Measurements from ENCODE around the gene URB2.

The URB2 gene

GRCh38 chr1:229650045-229650444 lies 24.0 kb downstream of the URB2 start:
- Histone ChIP-seq H3K9ac (ENCODE audit: low read depth, low read length, poor library complexity, severe bottlenecking) (no peak overlapping the region), H3K36me3 (ENCODE audit: insufficient read depth, low read length) (peaks cover 93% of the 10 kb centered on the region), H3K27me3 (ENCODE audit: insufficient read depth, low read length, poor library complexity, severe bottlenecking) (no peaks in the 10 kb centered on the region), H3K9me3 (ENCODE audit: insufficient read depth, low read depth, low read length) (no peaks in the 10 kb centered on the region), H3K4me2 (ENCODE audit: low read depth, low read length, poor library complexity, severe bottlenecking) (no peak overlapping the region), H3F3A (ENCODE audit: low read depth) (no peaks in the 10 kb centered on the region), H4K20me1 (ENCODE audit: insufficient read depth, low read length, poor library complexity, severe bottlenecking) (no peaks in the 10 kb centered on the region), H2AFZ (ENCODE audit: low read length) (no peak overlapping the region), H3K4me3 (ENCODE audit: low read length, poor library complexity, severe bottlenecking) (no peak overlapping the region), H3K9me2 (replicated peaks; ENCODE audit: low read depth, low read length) (no peaks in the 10 kb centered on the region), H3K4me1 (ENCODE audit: insufficient read depth, low read length, poor library complexity, severe bottlenecking) (no peaks in the 10 kb centered on the region), H3K79me2 (ENCODE audit: insufficient read depth, low read length) (no peaks in the 10 kb centered on the region)
- no peak for TF ChIP-seq EZH2phosphoT487 (IDR thresholded peaks at IDR 0.05; ENCODE audit: borderline replicate concordance)
- no peak for TF ChIP-seq CTCF (conservative IDR thresholded peaks at IDR 0.05; ENCODE audit: low read length)

GRCh38 chr1:229651546-229651945 lies 25.5 kb downstream of the URB2 start:
- H4K20me1 ChIP-seq (ENCODE audit: insufficient read depth, low read length, poor library complexity, severe bottlenecking), result no peaks in the 10 kb centered on the region
- H3K36me3 ChIP-seq (ENCODE audit: insufficient read depth, low read length), result peaks cover 93% of the 10 kb centered on the region
- H3K4me3 ChIP-seq (ENCODE audit: low read length, poor library complexity, severe bottlenecking), result no peak overlapping the region
- H3K79me2 ChIP-seq (ENCODE audit: insufficient read depth, low read length), result no peaks in the 10 kb centered on the region
- H3K9ac ChIP-seq (ENCODE audit: low read depth, low read length, poor library complexity, severe bottlenecking), result no peak overlapping the region
- no peaks in the 10 kb centered on the region for H3K9me2 ChIP-seq (replicated peaks; ENCODE audit: low read depth, low read length)
- no peak overlapping the region for H3K4me2 ChIP-seq (ENCODE audit: low read depth, low read length, poor library complexity, severe bottlenecking)
- TF ChIP-seq CTCF (conservative IDR thresholded peaks at IDR 0.05; ENCODE audit: low read length) (no peak), EZH2phosphoT487 (IDR thresholded peaks at IDR 0.05; ENCODE audit: borderline replicate concordance) (no peak)
- no peaks in the 10 kb centered on the region for H3F3A ChIP-seq (ENCODE audit: low read depth)
- no peaks in the 10 kb centered on the region for H3K4me1 ChIP-seq (ENCODE audit: insufficient read depth, low read length, poor library complexity, severe bottlenecking)
- no peak overlapping the region for H2AFZ ChIP-seq (ENCODE audit: low read length)
- no peaks in the 10 kb centered on the region for H3K9me3 ChIP-seq (ENCODE audit: insufficient read depth, low read depth, low read length)
- H3K27me3 ChIP-seq (ENCODE audit: insufficient read depth, low read length, poor library complexity, severe bottlenecking), result no peaks in the 10 kb centered on the region

GRCh38 chr1:229653420-229653819 lies 27.4 kb downstream of the URB2 start:
- Histone ChIP-seq H3K9me3 (ENCODE audit: insufficient read depth, low read depth, low read length) (no peaks in the 10 kb centered on the region), H3K4me2 (ENCODE audit: low read depth, low read length, poor library complexity, severe bottlenecking) (no peak overlapping the region), H3K79me2 (ENCODE audit: insufficient read depth, low read length) (no peaks in the 10 kb centered on the region), H3K9me2 (replicated peaks; ENCODE audit: low read depth, low read length) (no peaks in the 10 kb centered on the region), H3K4me1 (ENCODE audit: insufficient read depth, low read length, poor library complexity, severe bottlenecking) (no peaks in the 10 kb centered on the region), H3F3A (ENCODE audit: low read depth) (no peaks in the 10 kb centered on the region), H3K36me3 (ENCODE audit: insufficient read depth, low read length) (peaks cover 93% of the 10 kb centered on the region), H3K9ac (ENCODE audit: low read depth, low read length, poor library complexity, severe bottlenecking) (no peak overlapping the region), H2AFZ (ENCODE audit: low read length) (no peak overlapping the region), H4K20me1 (ENCODE audit: insufficient read depth, low read length, poor library complexity, severe bottlenecking) (no peaks in the 10 kb centered on the region), H3K27me3 (ENCODE audit: insufficient read depth, low read length, poor library complexity, severe bottlenecking) (no peaks in the 10 kb centered on the region), H3K4me3 (ENCODE audit: low read length, poor library complexity, severe bottlenecking) (no peak overlapping the region)
- TF ChIP-seq EZH2phosphoT487 (IDR thresholded peaks at IDR 0.05; ENCODE audit: borderline replicate concordance) (no peak), CTCF (conservative IDR thresholded peaks at IDR 0.05; ENCODE audit: low read length) (no peak)

Data from Loucy (cell line).